Airway epithelial cell (primary cell): ENCODE measurements around the gene STARD10. TPM values are rescaled to one million over a fixed set of nuclear protein-coding genes. Genes with fewer than 3 reads are reported as not detected.

ENCODE experiments used
- total RNA-seq: library from RNA; depleted of rRNA; stranded (reverse); fragments of >200 nt; gene quantifications from 2 replicates; pipeline ENCODE4 v1.2.3, GENCODE V29; 2015

STARD10 gene
- total RNA-seq, result 100 and 101 TPM in 2 replicates

GRCh38 chr11:72793425-72794367, at the start of gene STARD10:
STARD10 (minus strand) TSS chr11:72794047; CDS start chr11:72781181, 12,866 bp downstream.

GRCh38 chr11:72814286-72815109, 20.7 kb upstream of the STARD10 start, which contains the start of gene ATG16L2:
ATG16L2 (plus strand) TSS chr11:72814411; CDS start chr11:72814446, 35 bp downstream.

GRCh38 chr11:72752088-72752914, 41.5 kb downstream of the STARD10 start, which contains the start of gene ARAP1:
ARAP1 (minus strand) TSS chr11:72752408; CDS start chr11:72727128, 25,280 bp downstream.

Other genes starting within 250 kb of the STARD10 start
- gene PDE2A, start 119.6 kb downstream of the STARD10 start, total RNA-seq, result 0.71 TPM in 1 of 2 replicates, not detected in the other
- gene ARAP1, start 41.6 kb downstream of the STARD10 start, total RNA-seq, result 83.6 and 101 TPM in 2 replicates
- gene ATG16L2, start 20.4 kb upstream of the STARD10 start, total RNA-seq, result 6.2 and 9.6 TPM in 2 replicates